ENCODE results near the gene NUDT14. TPM values are rescaled to one million over a fixed set of nuclear protein-coding genes. Genes with fewer than 3 reads are reported as not detected.

The NUDT14 gene
- total RNA-seq (2022; extraction: Qiagen RNA extraction), result 22.3 to 49.6 TPM (median 43.3 TPM) in 5 replicates

DNA sequence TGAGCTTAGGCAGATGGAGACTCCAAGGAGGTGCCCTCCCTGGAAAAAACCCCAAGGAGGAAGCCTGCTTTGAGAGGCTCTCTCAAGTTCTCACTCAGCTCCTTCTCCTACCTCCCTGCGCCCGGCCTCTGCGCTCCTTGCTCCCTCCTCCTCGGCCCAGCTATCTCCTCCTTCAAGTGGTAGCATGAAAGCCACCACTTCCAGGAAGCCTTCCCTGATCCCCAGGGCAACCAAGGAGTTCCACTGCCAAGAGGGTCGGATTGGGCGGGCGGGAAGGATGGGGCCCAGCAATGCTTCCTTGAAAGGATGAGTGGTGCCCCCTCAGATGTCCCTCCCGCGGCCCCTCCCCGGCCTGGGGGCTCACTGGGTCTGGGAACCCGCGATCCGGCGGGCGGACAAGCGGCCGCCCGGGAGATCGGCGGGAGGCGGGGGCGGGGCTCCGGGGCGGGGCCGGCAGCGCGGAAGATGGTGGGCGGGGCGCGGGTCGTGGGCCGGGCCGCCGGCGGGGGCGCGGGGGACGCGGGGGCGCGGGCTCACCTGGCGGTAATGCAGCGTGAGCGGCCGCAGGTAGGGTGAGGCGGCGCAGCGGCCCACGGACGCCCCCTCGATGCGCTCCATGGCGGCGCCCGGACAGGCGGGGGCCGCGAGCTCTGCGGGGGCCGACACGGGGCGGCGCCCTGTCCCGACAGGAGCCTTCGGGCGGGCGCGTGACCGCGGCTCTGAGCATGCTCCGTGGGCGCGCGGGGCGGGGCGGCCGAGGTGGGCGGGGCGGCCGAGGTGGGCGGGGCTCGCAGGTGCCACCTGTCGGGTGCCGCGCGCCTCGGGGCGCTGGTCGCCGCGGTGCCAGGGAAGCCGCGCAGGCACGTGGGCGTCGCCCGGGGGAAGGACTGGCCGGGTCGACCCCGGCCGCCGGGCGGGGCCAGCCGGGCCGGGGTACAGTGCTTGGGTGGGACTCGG is at the start of gene NUDT14:
NUDT14 (minus strand) TSS at position 721 of the 957 bp plus-strand sequence; CDS start at position 618, 103 bp downstream.

DNA sequence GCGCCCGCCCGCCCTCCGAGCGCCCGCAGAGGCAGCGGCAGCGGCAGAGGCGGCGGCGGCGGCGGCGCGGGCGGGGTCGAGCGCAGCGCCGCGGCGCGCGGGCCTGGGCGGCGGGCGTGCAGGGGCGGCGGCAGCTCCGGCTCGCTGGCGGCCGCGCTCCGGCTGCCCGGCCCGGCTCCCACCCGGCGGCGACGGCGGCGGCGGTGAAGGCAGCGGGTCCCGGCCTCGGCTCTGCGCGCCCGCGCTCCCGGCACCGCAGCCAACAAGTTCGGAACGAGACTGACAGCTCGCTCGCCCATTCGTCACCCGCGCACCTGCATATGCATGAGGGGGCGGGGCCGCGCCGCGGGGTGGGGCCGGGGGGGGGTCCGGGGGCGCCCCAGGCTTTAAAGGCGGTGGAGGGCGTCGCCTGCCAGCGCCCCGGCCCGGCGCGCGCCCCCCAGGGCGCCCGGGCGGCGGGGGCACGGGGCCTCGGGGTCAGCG is 12.6 kb downstream of the NUDT14 start, which contains the start of gene JAG2:
JAG2 (minus strand) TSS at position 281 of the 483 bp plus-strand sequence. CDS start 356 bp downstream, outside the sequence.

Other genes with a start within 250 kb of the NUDT14 start
- gene AHNAK2, start 202.9 kb downstream of the NUDT14 start, total RNA-seq (2022; extraction: Qiagen RNA extraction), result 188 to 232 TPM (median 198 TPM) in 5 replicates
- gene CLBA1, start 195.5 kb downstream of the NUDT14 start, total RNA-seq (2022; extraction: Qiagen RNA extraction), result 14.6 to 18.0 TPM (median 15.8 TPM) in 5 replicates
- 43.4 to 49.6 TPM (median 45.2 TPM) in 5 replicates for gene CDCA4, start 160.2 kb downstream of the NUDT14 start, total RNA-seq (2022; extraction: Qiagen RNA extraction)
- 0.40 to 0.68 TPM (median 0.55 TPM) in 5 replicates for gene GPR132, start 115.9 kb downstream of the NUDT14 start, total RNA-seq (2022; extraction: Qiagen RNA extraction)
- gene JAG2, start 12.5 kb downstream of the NUDT14 start, total RNA-seq (2022; extraction: Qiagen RNA extraction), result 16.3 to 28.4 TPM (median 23.6 TPM) in 5 replicates
- gene BTBD6, start 67.2 kb upstream of the NUDT14 start, total RNA-seq (2022; extraction: Qiagen RNA extraction), result 31.1 to 45.1 TPM (median 41.8 TPM) in 5 replicates
- gene BRF1, start 119.7 kb upstream of the NUDT14 start, total RNA-seq (2022; extraction: Qiagen RNA extraction), result 25.7 to 29.8 TPM (median 28.7 TPM) in 5 replicates
- 20.0 to 30.1 TPM (median 25.9 TPM) in 5 replicates for gene PACS2, start 133.4 kb upstream of the NUDT14 start, total RNA-seq (2022; extraction: Qiagen RNA extraction)
- 0.10 to 0.20 TPM (median 0.14 TPM) in 5 replicates for gene TEX22, start 217.2 kb upstream of the NUDT14 start, total RNA-seq (2022; extraction: Qiagen RNA extraction)
- gene MTA1, start 238.5 kb upstream of the NUDT14 start, total RNA-seq (2022; extraction: Qiagen RNA extraction), result 51.3 to 86.8 TPM (median 72.1 TPM) in 5 replicates

All from A549 treated with AZD2906 at 1 μM for 4 hours (cell line).